ENCODE measurements around the gene MSI2. TPM values are rescaled to one million over a fixed set of nuclear protein-coding genes. Genes with fewer than 3 reads are reported as not detected.

MSI2 gene
- total RNA-seq, 1 donor from 2014 or later, result 30.4 TPM

- ATAC-seq, result no peak
These were observed 304.9 kb downstream of the MSI2 start for GRCh38 chr17:57561072-57561861.

- ATAC-seq, result no peak
These were observed 305.9 kb downstream of the MSI2 start for GRCh38 chr17:57562184-57562698.

GRCh38 chr17:57563958-57564357, 307.6 kb downstream of the MSI2 start:
- no peak for ATAC-seq

- no peak for ATAC-seq
These were observed 308.9 kb downstream of the MSI2 start for GRCh38 chr17:57565176-57565575.

GRCh38 chr17:57566721-57567120, 310.4 kb downstream of the MSI2 start:
- ATAC-seq, result peak; percentile 61

GRCh38 chr17:57567251-57567650, 310.9 kb downstream of the MSI2 start:
- no peak for ATAC-seq

- no peak for ATAC-seq
These were observed 312.0 kb downstream of the MSI2 start for GRCh38 chr17:57568340-57568739.

GRCh38 chr17:57569021-57569420, 312.7 kb downstream of the MSI2 start:
- ATAC-seq, result no peak

- ATAC-seq, result no peak
These were observed 313.5 kb downstream of the MSI2 start for GRCh38 chr17:57569853-57570252.

GRCh38 chr17:57570724-57571344, 314.5 kb downstream of the MSI2 start:
- no peak for ATAC-seq

- ATAC-seq, result no peak
These were observed 315.7 kb downstream of the MSI2 start for GRCh38 chr17:57572062-57572461.

- ATAC-seq, result no peak
These were observed 316.3 kb downstream of the MSI2 start for GRCh38 chr17:57572600-57572999.

GRCh38 chr17:57574040-57574513, 317.8 kb downstream of the MSI2 start:
- ATAC-seq, result no peak

- ATAC-seq, result no peak
These were observed 320.4 kb downstream of the MSI2 start for GRCh38 chr17:57576744-57577143.

GRCh38 chr17:57577751-57578607, 321.7 kb downstream of the MSI2 start:
- ATAC-seq, result no peak

GRCh38 chr17:57578608-57579225, 322.4 kb downstream of the MSI2 start:
- ATAC-seq, result no peak

- no peak for ATAC-seq
These were observed 322.9 kb downstream of the MSI2 start for GRCh38 chr17:57579245-57579644.

GRCh38 chr17:57580055-57580739, 323.9 kb downstream of the MSI2 start:
- no peak for ATAC-seq

- no peak for ATAC-seq
These were observed 326.8 kb downstream of the MSI2 start for GRCh38 chr17:57582881-57583756.

- no peak for ATAC-seq
These were observed 327.8 kb downstream of the MSI2 start for GRCh38 chr17:57584050-57584551.
